Activated T-cell treated with anti-CD3 and anti-CD28 coated beads, Interleukin-2, amount 50 U/mL, for 24 hours (primary cell): ENCODE measurements around the gene CFLAR.
"Not testable (repeated sequence)": the region's sequence is repeated elsewhere in the genome, so short reads cannot be mapped to it uniquely, and the experiment has no call there.

ENCODE experiments used
- DNase-seq: peaks from one replicate; pipeline ENCODE4 v3.0.0-alpha.2; 2020
- H3K27ac Mint-ChIP-seq: 2 replicates; pipeline ENCODE4 v1.8.0; 2020; ENCODE audit warnings: mild to moderate bottlenecking, mixed read lengths
- H3K27me3 Mint-ChIP-seq: 2 replicates; pipeline ENCODE4 v1.8.0; 2020; ENCODE audit warnings: mixed read lengths
- H3K36me3 Mint-ChIP-seq: 2 replicates; pipeline ENCODE4 v1.8.0; 2020; ENCODE audit warnings: low read depth, mixed read lengths
- H3K4me1 Mint-ChIP-seq: 2 replicates; pipeline ENCODE4 v1.8.0; 2020; ENCODE audit warnings: low read depth, mixed read lengths
- H3K4me3 Mint-ChIP-seq: 2 replicates; pipeline ENCODE4 v1.8.0; 2020; ENCODE audit warnings: mild to moderate bottlenecking, moderate library complexity, mixed read lengths
- H3K9me3 Mint-ChIP-seq: 2 replicates; pipeline ENCODE4 v1.8.0; 2020; ENCODE audit warnings: mixed read lengths

CFLAR gene

DNA sequence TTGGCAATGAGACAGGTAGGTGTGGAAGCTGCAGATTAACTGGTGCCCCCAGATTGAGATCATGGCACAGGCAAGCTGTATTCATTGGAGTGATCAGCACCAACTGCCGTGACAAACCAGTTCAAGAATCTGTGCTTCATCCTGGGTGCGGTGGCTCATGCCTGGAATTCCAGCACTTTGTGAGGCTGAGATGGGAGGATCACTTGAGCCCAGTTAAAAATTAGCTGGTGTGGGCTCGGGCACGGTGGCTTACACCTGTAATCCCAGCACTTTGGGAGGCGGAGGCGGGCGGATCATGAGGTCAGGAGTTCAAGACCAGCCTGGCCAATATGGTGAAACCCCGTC is 33.8 kb downstream of the CFLAR start:
- Mint-ChIP-seq H3K27ac (peak overlapping the region; percentile 87), H3K36me3 (peaks cover 87% of the 10 kb centered on the region), H3K4me1 (peaks cover 56% of the 10 kb centered on the region)
- not testable (repeated sequence) for H3K4me3 Mint-ChIP-seq, DNase-seq, H3K27me3 Mint-ChIP-seq, H3K9me3 Mint-ChIP-seq

- no peak for DNase-seq
- H3K27me3 Mint-ChIP-seq, result no peaks in the 10 kb centered on the region
- H3K27ac Mint-ChIP-seq, result peak overlapping the region; percentile 81
- no peaks in the 10 kb centered on the region for H3K9me3 Mint-ChIP-seq
- peaks cover 57% of the 10 kb centered on the region for H3K4me1 Mint-ChIP-seq
- H3K4me3 Mint-ChIP-seq, result peak overlapping the region; percentile 11
- H3K36me3 Mint-ChIP-seq, result peaks cover 88% of the 10 kb centered on the region
Observed at GRCh38 chr2:201150454-201151020, 34.6 kb downstream of the CFLAR start.

GRCh38 chr2:201151127-201151981 is 35.4 kb downstream of the CFLAR start:
- no peak for DNase-seq
- H3K4me3 Mint-ChIP-seq, result peak overlapping the region; percentile 11
- H3K27ac Mint-ChIP-seq, result peak overlapping the region; percentile 81
- no peaks in the 10 kb centered on the region for H3K27me3 Mint-ChIP-seq
- H3K36me3 Mint-ChIP-seq, result peaks cover 88% of the 10 kb centered on the region
- peaks cover 61% of the 10 kb centered on the region for H3K4me1 Mint-ChIP-seq
- no peaks in the 10 kb centered on the region for H3K9me3 Mint-ChIP-seq

DNA sequence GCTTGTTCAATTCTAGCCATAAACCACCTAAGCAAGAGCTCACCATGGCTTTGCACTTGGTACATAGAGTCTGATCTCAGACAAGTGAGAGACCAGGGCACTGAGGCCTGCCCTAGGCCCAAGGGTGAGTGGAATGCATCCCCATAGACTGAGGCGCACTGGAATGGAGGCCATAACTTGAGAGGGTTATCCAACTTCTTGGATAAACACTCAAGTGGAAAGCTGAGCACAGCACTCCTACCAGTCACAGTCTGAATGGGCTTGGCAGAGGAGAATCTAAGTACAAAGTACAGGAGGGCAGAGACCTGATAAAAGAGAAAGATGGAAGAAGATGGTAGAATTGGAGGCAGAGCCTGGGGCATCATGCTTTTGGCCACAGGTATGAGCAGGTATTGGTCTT is 36.6 kb downstream of the CFLAR start:
- no peaks in the 10 kb centered on the region for H3K27me3 Mint-ChIP-seq

DNA sequence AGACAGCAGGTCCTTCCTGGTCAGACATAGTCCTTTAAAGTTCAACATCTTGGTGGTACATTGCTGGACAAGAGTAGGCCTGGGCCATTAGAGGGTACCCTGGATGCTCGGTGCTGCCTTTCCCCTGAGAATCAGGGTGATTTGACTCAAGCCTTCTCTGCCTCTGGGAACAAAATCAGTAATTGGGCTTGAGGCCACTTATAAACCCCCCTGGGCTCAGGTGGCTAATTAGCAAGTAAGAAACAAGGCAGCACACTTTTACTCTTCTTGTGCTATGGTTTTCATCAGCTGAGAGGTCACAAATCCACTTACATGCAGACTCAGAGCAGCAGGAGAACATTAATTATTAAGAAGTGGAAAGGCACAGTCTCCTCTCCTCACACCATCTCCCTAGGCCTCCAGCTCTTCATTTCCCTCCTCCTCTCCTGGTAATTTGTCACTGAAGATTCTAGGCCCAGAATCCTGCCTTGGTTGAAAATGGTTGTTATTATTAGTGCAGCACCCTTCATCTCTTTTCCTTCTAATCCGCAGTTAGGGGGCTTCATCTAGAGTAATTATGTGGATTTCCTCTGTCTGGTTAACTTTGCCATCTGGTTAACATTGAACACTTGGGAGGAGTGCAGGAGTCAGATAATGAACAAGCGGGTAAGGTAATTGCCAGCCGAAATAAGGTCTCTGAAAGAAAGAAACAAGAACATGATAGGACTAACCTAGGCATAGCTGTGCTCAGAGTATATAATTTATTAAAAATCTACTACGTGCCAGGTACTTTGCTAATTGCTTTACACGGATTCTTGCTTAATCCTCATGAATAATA is 37.2 kb downstream of the CFLAR start:
- Mint-ChIP-seq H3K4me3 (no peak overlapping the region), H3K36me3 (peaks cover 95% of the 10 kb centered on the region), H3K4me1 (peaks cover 71% of the 10 kb centered on the region), H3K9me3 (no peaks in the 10 kb centered on the region), H3K27me3 (no peaks in the 10 kb centered on the region), H3K27ac (peak overlapping the region; percentile 70)
- DNase-seq, result no peak

More for the DNA sequence above, 36.6 kb downstream of the CFLAR start:
- Mint-ChIP-seq H3K9me3 (no peaks in the 10 kb centered on the region), H3K27ac (peak overlapping the region; percentile 65), H3K36me3 (peaks cover 88% of the 10 kb centered on the region), H3K4me1 (peaks cover 64% of the 10 kb centered on the region), H3K4me3 (no peak overlapping the region)
- DNase-seq, result no peak

DNA sequence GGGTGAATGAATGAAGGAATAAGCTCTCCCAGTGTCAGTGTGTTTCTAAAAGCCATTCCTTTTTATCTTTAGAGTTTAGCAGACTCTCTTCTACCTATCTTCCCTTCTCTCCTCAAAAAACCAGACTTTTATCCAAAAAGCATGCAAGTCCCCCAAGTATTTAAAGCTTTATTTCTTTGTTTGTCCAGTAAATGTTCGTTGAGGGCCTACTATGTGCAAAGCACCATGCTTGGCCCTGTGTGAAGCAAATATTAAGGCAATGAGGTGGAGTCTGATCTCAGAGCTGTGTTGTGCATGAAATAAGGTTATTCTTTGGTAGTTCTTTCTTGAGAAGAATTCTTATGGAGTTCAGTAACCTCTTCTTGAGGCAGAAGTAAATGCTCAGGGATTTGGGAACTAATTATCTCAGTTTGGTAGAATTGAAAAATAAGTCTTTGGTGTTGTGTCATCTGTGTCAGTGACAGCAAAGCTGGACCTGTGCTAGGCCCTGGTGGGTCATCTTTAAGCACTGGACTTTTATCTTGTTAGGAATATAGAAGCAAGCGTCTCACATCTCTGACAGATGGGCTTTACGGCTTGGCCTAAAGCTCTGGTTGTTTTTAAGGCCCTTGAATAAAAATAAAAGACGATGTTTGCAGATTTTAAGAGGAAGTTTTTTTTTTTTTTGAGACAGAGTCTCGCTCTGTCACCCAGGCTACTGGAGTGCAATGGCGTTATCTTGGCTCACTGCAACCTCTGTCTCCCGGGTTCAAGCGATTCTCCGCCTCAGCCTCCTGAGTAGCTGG is 38.8 kb downstream of the CFLAR start:
- Mint-ChIP-seq H3K9me3 (no peaks in the 10 kb centered on the region), H3K4me3 (no peak overlapping the region), H3K4me1 (peaks cover 59% of the 10 kb centered on the region), H3K27me3 (no peaks in the 10 kb centered on the region), H3K27ac (peak overlapping the region; percentile 86), H3K36me3 (peaks cover 93% of the 10 kb centered on the region)
- DNase-seq, result no peak

- Mint-ChIP-seq H3K36me3 (peaks cover 93% of the 10 kb centered on the region), H3K4me3 (no peak overlapping the region), H3K4me1 (peaks cover 49% of the 10 kb centered on the region), H3K9me3 (no peaks in the 10 kb centered on the region), H3K27ac (peak overlapping the region; percentile 87), H3K27me3 (no peaks in the 10 kb centered on the region)
- no peak for DNase-seq
Observed at GRCh38 chr2:201156036-201156435, 40.1 kb downstream of the CFLAR start.

GRCh38 chr2:201156640-201157039 is 40.7 kb downstream of the CFLAR start:
- peak overlapping the region; percentile 87 for H3K27ac Mint-ChIP-seq
- H3K36me3 Mint-ChIP-seq, result peaks cover 88% of the 10 kb centered on the region
- H3K9me3 Mint-ChIP-seq, result no peaks in the 10 kb centered on the region
- H3K4me1 Mint-ChIP-seq, result peaks cover 43% of the 10 kb centered on the region
- DNase-seq, result no peak
- no peak overlapping the region for H3K4me3 Mint-ChIP-seq
- H3K27me3 Mint-ChIP-seq, result no peaks in the 10 kb centered on the region

DNA sequence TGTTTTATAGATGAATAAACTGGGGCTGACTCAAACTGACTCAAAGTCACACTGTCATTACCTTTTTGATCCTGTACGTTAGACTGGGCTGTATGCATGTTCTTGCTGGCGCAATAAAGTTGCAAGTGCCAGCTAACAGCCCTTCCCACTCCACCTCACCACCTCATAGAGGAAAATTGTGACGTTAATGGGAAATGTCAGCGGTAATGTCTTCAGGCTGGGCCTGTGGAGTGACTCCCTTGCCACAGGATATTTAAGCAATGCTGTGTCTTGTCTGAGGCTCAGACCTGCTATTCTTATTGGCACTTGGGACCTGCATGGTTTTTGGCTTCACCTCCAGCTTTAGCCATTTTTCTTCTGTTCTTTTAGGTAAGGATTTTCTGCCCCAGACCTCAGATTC is 41.7 kb downstream of the CFLAR start:
- Mint-ChIP-seq H3K9me3 (no peaks in the 10 kb centered on the region), H3K4me1 (peaks cover 38% of the 10 kb centered on the region), H3K4me3 (no peak overlapping the region), H3K27ac (peak overlapping the region; percentile 87), H3K36me3 (peaks cover 90% of the 10 kb centered on the region), H3K27me3 (no peaks in the 10 kb centered on the region)
- no peak for DNase-seq

DNA sequence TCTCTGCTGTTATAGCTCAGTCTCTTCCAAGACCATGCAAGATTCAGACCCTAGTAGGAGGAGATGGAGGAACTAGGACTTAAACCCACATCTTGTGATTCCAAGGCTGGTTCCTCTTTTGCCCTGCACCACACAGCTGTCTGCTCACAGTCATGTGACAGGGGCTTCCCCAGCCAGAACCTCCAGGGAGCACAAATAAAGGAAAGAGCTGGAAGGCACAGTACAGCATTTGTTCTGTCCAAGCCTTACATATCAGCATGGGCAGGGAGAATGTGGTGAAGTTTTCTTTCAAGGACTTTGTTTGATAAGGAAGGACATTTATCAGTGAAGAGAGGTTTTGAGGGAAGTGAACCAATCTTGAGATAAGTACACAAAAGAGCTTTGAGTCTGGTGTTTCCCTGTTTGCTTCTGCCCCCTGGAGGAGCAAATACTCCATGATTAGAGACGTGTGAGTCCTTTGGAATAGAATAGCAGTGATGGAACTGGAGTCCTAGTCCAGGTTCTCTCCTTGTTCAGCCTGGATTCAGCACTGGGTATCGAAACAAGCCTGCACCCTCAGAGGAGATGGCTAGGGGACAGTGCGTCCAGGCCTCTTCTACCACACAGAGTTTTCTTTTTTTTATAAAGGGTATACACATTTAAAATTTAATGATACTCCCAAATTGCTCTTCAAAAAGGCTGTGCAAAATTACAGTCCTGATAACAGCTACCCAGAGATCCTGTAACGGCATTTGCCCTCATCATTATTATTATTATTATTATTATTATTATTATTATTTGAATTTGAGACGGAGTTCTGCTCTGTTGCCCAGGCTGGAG is 42.4 kb downstream of the CFLAR start:
- Mint-ChIP-seq H3K36me3 (peaks cover 90% of the 10 kb centered on the region), H3K27me3 (no peaks in the 10 kb centered on the region), H3K9me3 (no peaks in the 10 kb centered on the region), H3K4me3 (no peak overlapping the region), H3K4me1 (peaks cover 34% of the 10 kb centered on the region), H3K27ac (peak overlapping the region; percentile 87)
- no peak for DNase-seq

GRCh38 chr2:201164166-201164565 is 48.2 kb downstream of the CFLAR start:
- no peak overlapping the region for H3K27ac Mint-ChIP-seq
- DNase-seq, result no peak
- H3K36me3 Mint-ChIP-seq, result peaks cover 81% of the 10 kb centered on the region
- H3K9me3 Mint-ChIP-seq, result peaks cover 12% of the 10 kb centered on the region
- no peaks in the 10 kb centered on the region for H3K27me3 Mint-ChIP-seq
- no peak overlapping the region for H3K4me3 Mint-ChIP-seq
- H3K4me1 Mint-ChIP-seq, result peaks cover 2% of the 10 kb centered on the region

DNA sequence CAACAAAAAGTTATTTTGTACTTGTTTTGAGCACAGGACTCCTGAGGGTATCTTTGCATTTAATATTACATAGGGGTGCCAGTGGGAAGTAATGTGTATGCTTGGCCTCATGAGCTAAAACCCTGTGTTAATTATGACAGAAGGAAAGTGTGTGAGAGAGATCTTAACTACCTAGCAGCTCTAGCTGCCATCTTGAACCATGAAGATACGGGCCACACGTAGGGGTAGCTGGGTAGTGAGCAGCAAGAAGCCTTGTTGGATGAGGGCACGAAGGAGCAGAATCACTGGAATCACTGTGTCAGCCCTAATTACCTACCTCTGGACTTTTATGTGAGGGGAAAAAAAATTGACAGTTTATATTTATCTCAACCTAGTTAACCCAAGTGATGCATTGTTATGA is 51.6 kb downstream of the CFLAR start:
- Mint-ChIP-seq H3K36me3 (peaks cover 52% of the 10 kb centered on the region), H3K4me1 (no peaks in the 10 kb centered on the region), H3K27ac (no peak overlapping the region), H3K9me3 (peaks cover 25% of the 10 kb centered on the region), H3K4me3 (no peak overlapping the region), H3K27me3 (no peaks in the 10 kb centered on the region)
- no peak for DNase-seq

GRCh38 chr2:201168496-201168895 is 52.5 kb downstream of the CFLAR start:
- peaks cover 25% of the 10 kb centered on the region for H3K9me3 Mint-ChIP-seq
- not testable (repeated sequence) for H3K4me1 Mint-ChIP-seq, H3K27me3 Mint-ChIP-seq, DNase-seq, H3K4me3 Mint-ChIP-seq
- H3K36me3 Mint-ChIP-seq, result peaks cover 43% of the 10 kb centered on the region
- peak overlapping the region; percentile 2 for H3K27ac Mint-ChIP-seq
